ENCODE results near the gene FOLR1. TPM values are rescaled to one million over a fixed set of nuclear protein-coding genes. Genes with fewer than 3 reads are reported as not detected.

FOLR1 gene
- total RNA-seq, 1 experiment from 2014 or later: 1.4 TPM

DNA sequence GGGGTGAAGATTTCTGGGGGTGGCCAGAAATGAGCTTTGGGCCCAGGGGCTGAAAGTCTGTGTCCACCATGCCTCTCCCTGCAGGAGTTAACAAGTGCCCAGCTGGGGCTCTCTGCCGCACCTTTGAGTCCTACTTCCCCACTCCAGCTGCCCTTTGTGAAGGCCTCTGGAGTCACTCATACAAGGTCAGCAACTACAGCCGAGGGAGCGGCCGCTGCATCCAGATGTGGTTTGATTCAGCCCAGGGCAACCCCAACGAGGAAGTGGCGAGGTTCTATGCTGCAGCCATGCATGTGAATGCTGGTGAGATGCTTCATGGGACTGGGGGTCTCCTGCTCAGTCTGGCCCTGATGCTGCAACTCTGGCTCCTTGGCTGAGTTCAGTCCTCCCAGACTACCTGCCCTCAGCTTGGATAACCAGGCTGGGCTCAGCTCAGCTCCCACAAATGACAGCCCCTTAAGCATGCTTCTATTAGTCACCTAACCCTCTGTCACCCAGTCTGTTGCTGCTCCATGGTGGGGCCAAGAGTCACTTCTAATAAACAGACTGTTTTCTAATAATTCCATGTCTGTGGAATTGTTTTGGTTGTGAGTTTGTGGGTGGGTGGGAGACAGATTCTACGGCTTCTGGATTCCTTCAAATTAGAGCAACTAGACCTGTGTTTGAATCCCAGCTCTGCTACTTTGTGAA, 29.6 kb downstream of the FOLR1 start:
- in situ Hi-C loops (cut with HindIII; ENCODE audit: low sequenced_read_pairs): no loop called here
- DNase-seq (ENCODE audit: low spot score): no peak

GRCh38 chr11:72222106-72222891, 30.4 kb downstream of the FOLR1 start:
- in situ Hi-C loops (cut with HindIII; ENCODE audit: low sequenced_read_pairs): no loop called here
- DNase-seq (ENCODE audit: low spot score): no peak

DNA sequence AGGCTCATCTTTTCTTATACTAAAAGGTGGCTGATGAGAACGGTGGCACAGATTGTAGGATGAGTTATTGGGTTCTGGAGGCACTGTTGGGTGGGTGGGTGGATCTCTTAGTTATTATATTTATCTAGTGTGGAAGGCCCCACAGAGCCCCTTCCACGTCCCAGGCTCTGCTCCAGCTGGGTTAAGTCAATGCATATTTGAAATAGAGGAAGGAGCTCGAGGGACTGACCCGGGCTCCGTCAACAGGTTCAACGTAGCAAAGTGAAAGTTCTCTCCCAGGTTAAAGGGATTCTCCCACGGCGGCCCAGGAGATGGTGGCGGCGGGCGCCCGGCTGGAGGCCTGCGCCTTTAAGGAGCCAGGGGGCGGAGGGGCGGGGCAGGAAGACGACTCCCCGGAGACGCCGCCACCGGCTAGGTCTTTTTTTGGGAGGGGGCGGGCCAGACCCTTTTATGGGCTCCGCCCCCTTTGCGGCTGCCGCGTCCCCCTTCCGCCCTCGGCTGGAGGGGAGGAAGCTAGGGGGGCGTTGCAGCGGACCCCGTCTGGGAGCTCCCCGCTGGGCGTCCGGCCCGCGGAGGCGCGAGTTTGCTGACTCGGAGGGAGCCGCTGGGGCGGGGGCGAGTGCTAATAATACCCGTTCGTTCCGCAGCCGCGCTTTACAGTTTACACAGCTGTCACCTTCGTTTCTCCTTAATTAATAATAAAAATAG, 31.1 kb downstream of the FOLR1 start:
- DNase-seq (ENCODE audit: low spot score): peak; percentile 65
- in situ Hi-C loops (cut with HindIII; ENCODE audit: low sequenced_read_pairs): no loop called here

- peak; percentile 7 for DNase-seq (ENCODE audit: low spot score)
- in situ Hi-C loops (cut with HindIII; ENCODE audit: low sequenced_read_pairs): no loop called here
These were observed 31.9 kb downstream of the FOLR1 start for GRCh38 chr11:72223615-72224563.

GRCh38 chr11:72224564-72225410, 32.8 kb downstream of the FOLR1 start, which contains the start of gene INPPL1:
INPPL1 (plus strand) TSS chr11:72224767; CDS start chr11:72224985, 218 bp downstream.
- in situ Hi-C loops (cut with HindIII; ENCODE audit: low sequenced_read_pairs): no loop called here
- no peak for DNase-seq (ENCODE audit: low spot score)

GRCh38 chr11:72225411-72225951, 33.5 kb downstream of the FOLR1 start:
- in situ Hi-C loops (cut with HindIII; ENCODE audit: low sequenced_read_pairs): no loop called here
- DNase-seq (ENCODE audit: low spot score): no peak

- no peak for DNase-seq (ENCODE audit: low spot score)
These were observed 34.8 kb downstream of the FOLR1 start for GRCh38 chr11:72226701-72227100.

DNA sequence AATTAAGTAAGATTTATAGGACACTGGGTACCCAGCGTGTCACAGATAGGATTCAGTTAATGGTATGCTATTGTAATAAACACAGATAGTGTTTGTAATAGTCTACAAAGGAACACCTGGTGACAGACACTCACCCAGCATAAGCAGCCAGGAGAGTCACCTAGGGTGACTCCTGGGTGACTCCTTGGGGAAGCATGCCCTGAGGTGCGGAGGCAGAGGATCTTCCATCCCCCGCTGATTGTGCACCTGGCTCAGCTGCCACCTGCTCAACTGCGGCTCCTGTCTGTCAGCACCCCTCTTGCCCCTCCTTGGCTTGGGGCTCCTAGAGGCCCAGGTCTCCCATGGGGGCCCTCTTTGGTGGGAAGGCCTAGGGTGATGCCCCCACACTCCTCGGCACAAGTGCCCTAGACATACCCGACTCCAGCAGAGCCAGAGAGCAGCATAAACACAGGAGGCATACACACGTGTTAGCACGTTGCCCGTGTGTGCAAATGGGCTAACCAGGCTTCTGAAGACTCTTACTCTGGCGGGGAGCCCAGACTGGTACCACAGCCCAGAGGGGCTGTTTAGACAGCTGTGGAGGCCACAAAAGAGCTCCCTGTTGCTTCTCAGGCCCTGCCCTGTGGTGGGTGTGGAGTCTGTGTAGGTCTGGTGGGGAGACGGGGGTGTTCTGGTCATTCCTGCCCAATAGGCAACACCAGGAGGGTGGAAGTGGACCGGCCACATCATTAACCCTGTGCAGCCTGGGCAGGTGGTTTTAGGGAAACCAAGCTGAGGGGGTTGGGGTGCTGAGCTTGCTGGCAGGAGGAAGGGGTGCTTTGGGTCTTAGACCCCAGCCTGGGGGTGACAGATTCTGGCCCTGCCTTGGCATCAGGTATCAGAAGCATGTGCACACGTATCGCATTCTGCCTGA, 35.6 kb downstream of the FOLR1 start:
- DNase-seq (ENCODE audit: low spot score): no peak
- in situ Hi-C loops (cut with HindIII; ENCODE audit: low sequenced_read_pairs): no loop called here

More at GRCh38 chr11:72226701-72227100, 34.8 kb downstream of the FOLR1 start:
- in situ Hi-C loops (cut with HindIII; ENCODE audit: low sequenced_read_pairs): no loop called here

DNA sequence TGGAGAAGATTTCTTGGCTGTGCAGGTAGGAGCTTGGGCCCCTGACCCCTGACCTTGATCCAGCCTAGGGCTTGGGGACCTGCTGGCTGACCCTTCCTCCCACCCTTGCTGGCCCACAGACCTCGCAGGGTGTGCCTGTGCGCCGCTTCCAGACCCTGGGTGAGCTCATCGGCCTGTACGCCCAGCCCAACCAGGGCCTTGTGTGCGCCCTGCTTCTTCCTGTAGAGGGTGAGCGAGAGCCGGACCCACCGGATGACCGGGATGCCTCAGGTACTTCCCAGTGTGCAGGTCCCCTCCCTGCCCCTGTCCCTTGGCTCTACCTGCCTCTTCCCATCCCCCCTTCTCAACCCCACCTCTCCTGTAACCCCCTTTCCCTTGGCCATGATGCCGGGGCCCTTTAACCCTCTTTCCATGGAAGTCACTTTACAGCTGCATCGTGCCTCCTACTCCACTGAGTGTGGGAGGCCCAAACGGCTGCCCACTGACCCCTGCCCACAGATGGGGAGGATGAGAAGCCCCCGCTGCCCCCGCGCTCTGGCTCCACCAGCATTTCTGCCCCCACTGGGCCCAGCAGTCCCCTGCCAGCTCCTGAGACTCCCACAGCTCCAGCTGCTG, 36.4 kb downstream of the FOLR1 start:
- in situ Hi-C loops (cut with HindIII; ENCODE audit: low sequenced_read_pairs): no loop called here
- DNase-seq (ENCODE audit: low spot score): no peak

DNA sequence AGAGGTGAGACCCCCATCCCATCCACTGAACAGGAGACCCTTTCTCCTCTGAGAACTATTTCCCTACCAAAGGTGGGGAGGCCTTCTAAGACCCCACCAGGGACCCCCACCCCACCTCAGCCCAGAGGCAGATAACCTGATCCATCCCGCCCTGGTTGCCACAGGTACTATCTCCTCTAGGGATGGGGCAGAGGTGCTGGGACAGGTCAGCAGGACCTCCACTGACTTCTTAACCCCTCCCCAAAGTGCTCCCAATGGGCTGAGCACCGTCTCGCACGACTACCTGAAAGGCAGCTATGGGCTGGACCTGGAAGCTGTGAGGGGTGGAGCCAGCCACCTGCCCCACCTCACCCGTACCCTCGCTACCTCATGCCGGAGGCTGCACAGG, 36.9 kb downstream of the FOLR1 start:
- no peak for DNase-seq (ENCODE audit: low spot score)
- in situ Hi-C loops (cut with HindIII; ENCODE audit: low sequenced_read_pairs): no loop called here

DNA sequence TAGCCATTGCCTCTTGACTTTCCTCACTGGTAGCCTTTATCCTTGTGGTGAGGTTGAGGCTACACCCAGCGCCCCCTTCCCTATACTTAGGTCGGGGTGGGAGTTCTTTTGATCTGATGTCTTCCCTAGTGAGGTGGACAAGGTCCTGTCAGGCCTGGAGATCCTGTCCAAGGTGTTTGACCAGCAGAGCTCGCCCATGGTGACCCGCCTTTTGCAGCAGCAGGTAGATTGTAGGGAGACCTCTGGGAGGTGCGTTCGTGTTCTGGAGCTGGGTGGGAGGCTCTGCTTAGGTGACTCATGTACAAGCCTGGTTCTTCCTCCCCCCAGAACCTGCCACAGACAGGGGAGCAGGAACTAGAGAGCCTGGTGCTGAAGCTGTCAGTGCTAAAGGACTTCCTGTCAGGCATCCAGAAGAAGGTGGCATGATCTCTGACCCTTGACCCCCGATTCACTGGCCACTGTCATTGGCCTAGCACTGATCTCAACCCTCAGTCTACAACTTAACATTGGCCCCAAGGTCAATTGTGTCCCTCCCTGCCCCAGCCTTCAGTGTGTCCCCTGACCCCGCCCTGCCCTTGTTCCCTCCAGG, 37.5 kb downstream of the FOLR1 start:
- no peak for DNase-seq (ENCODE audit: low spot score)
- in situ Hi-C loops (cut with HindIII; ENCODE audit: low sequenced_read_pairs): no loop called here

GRCh38 chr11:72229925-72230763, 38.2 kb downstream of the FOLR1 start:
- in situ Hi-C loops (cut with HindIII; ENCODE audit: low sequenced_read_pairs): no loop called here
- DNase-seq (ENCODE audit: low spot score): no peak

DNA sequence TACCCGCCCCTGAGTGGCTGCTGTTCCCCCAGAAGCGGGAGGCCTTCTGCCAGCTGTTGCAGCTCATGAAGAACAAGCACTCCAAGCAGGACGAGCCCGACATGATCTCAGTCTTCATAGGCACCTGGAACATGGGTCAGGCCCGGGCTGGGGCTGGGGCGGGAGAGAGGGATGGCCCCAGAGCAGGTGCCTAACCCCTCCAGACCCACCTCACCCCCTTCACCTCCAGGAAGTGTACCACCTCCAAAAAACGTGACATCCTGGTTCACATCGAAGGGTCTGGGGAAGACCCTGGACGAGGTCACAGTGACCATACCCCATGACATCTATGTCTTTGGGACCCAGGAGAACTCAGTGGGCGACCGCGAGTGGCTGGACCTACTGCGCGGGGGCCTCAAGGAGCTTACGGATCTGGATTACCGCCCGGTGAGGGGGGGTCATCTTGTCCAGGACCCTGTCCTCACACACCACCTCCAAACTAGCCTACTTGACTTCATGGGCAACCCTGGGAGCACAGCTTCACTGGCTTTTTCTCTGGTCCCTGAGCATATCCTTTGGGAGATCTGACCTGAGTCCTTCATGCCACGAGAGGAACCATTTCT, 38.9 kb downstream of the FOLR1 start:
- no peak for DNase-seq (ENCODE audit: low spot score)
- in situ Hi-C loops (cut with HindIII; ENCODE audit: low sequenced_read_pairs): no loop called here

DNA sequence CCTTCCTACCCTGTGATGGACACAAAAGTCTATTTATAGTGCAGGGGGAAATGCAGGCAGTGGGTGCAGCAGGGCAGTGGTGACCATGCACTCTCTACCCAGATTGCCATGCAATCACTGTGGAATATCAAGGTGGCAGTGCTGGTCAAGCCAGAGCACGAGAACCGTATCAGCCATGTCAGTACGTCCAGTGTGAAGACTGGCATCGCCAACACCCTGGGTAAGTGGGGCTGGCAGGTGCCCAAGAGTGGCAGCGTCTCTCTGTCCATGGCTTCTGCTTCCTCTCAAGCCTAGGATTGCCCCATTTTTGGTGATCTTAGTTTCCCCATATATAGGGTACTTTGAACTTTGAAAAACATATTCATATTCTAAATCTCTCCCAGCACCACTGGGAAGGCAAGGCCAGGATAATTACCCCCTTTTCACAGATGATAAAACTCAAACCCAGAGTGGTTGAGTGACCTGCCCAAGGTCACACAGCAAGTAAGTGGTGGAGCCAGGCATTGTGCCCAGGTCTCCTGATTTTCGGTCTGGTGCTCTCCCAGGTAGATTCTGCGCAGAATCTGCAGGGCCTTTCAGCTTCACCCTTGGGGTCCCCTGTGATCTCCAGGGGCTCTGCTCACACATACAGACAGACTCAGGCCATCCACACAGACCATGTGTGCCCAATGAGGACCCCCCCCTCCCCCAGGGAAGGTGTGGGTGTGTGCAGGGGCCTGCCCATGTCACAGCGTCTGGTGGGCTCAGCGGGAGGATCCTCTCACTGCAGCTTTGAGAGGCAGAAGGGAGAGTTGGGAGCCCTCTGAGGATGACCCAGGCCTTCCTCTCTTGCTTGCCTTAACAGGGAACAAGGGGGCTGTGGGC, 39.7 kb downstream of the FOLR1 start:
- no peak for DNase-seq (ENCODE audit: low spot score)
- in situ Hi-C loops (cut with HindIII; ENCODE audit: low sequenced_read_pairs): no loop called here
